SH-SY5Y (cell line): ENCODE measurements around the gene PLA2G2D.

ENCODE experiments used
- GATA2 ChIP-seq: IDR thresholded peaks from 2 replicates; pipeline ENCODE4 v1.6.1; 2011; ENCODE audit warnings: mild to moderate bottlenecking, low read depth, low read length
- GATA3 ChIP-seq: IDR thresholded peaks from 2 replicates; pipeline ENCODE4 v1.6.1; 2011; ENCODE audit warnings: low read depth, mild to moderate bottlenecking, low read length, moderate library complexity

PLA2G2D gene

GRCh38 chr1:20149601-20150325 lies 30.4 kb upstream of the PLA2G2D start:
- TF ChIP-seq GATA2 (no peak), GATA3 (no peak)

- no peak for TF ChIP-seq GATA3
- TF ChIP-seq GATA2 = no peak
Measured at GRCh38 chr1:20148571-20149500, 29.5 kb upstream of the PLA2G2D start.

GRCh38 chr1:20147846-20148570 lies 28.7 kb upstream of the PLA2G2D start:
- no peak for TF ChIP-seq GATA2
- TF ChIP-seq GATA3 = no peak

GRCh38 chr1:20143734-20144565 lies 24.6 kb upstream of the PLA2G2D start:
- TF ChIP-seq GATA3 = no peak
- TF ChIP-seq GATA2 = no peak

- no peak for TF ChIP-seq GATA3
- TF ChIP-seq GATA2 = no peak
Measured at GRCh38 chr1:20143318-20143717, 24.0 kb upstream of the PLA2G2D start.

GRCh38 chr1:20142001-20142710 lies 22.8 kb upstream of the PLA2G2D start:
- TF ChIP-seq GATA3 = no peak

GRCh38 chr1:20141466-20141865 lies 22.1 kb upstream of the PLA2G2D start:
- TF ChIP-seq GATA3 (no peak), GATA2 (no peak)

- TF ChIP-seq GATA3 = no peak
- TF ChIP-seq GATA2 = no peak
Measured at GRCh38 chr1:20141001-20141400, 21.7 kb upstream of the PLA2G2D start.

- TF ChIP-seq GATA2 = no peak
- no peak for TF ChIP-seq GATA3
Measured at GRCh38 chr1:20139776-20140612, 20.7 kb upstream of the PLA2G2D start.

GRCh38 chr1:20138961-20139550 lies 19.7 kb upstream of the PLA2G2D start, which contains the start of gene PLA2G2F:
Gene PLA2G2F, plus strand, starts transcription at chr1:20139323. Its CDS starts 105 bp downstream, at chr1:20139428.
- TF ChIP-seq GATA3 = no peak
- TF ChIP-seq GATA2 = no peak

GRCh38 chr1:20138346-20138745 lies 19.0 kb upstream of the PLA2G2D start:
- TF ChIP-seq GATA2 = no peak
- TF ChIP-seq GATA3 = no peak

- TF ChIP-seq GATA3 (no peak), GATA2 (no peak)
Measured at GRCh38 chr1:20137604-20138003, 18.3 kb upstream of the PLA2G2D start.
